ENCODE measurements around the gene SLC35E1.
"Not testable (repeated sequence)": the region's sequence is repeated elsewhere in the genome, so short reads cannot be mapped to it uniquely, and the experiment has no call there.

SLC35E1 gene

GRCh38 chr19:16581971-16582343 is 9.7 kb upstream of the SLC35E1 start:
- DNase-seq (ENCODE audit: low read depth) = no peak

GRCh38 chr19:16581145-16581970 is 9.1 kb upstream of the SLC35E1 start:
- no peak for DNase-seq (ENCODE audit: low read depth)

DNA sequence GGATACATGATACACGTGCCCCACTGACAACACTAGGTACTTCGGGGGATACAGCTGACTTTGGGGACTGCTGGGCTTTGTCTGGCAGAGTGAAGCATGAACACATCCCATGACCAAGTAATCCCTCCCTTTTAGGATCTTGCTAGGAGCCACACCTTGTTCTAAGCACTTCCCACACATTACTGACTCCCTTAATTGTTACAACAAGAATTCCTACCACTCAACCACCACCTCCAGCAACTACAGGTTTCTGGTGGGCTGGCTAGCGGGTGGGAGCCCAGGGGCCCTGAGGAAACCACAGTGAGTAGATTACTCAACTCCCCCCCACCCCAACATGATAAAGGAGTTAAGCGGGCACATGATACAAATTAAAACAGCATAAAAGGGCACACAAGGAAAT is 7.2 kb upstream of the SLC35E1 start:
- no peak for DNase-seq (ENCODE audit: low read depth)

- no peak for DNase-seq (ENCODE audit: low read depth)
These were observed 5.3 kb upstream of the SLC35E1 start for GRCh38 chr19:16577531-16577985.

GRCh38 chr19:16576690-16577530 is 4.7 kb upstream of the SLC35E1 start:
- DNase-seq (ENCODE audit: low read depth) = no peak

- DNase-seq (ENCODE audit: low read depth) = no peak
These were observed 3.9 kb upstream of the SLC35E1 start for GRCh38 chr19:16575861-16576689.

DNA sequence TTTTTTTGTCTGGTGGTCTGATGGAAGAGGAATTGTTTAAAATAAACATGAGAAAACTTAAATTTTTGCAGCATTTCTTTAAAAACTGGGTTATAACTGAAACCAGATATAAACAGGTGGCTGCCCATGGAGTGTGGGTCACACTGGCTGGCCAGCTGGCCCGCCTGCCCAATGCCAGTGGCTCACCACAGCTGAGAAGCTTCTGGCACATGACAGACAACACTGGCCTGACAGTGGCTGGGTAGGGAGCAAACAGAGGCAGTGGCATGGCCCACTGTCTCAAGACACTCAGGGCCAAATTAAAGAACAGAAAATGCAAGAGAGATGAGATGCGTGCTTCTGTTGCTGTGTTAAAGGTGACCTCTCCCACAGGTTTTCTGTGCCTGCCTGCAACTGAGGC is 3.1 kb upstream of the SLC35E1 start:
- no peak for DNase-seq (ENCODE audit: low read depth)

- no peak for DNase-seq (ENCODE audit: low read depth)
These were observed 1.7 kb upstream of the SLC35E1 start for GRCh38 chr19:16573925-16574324.

DNA sequence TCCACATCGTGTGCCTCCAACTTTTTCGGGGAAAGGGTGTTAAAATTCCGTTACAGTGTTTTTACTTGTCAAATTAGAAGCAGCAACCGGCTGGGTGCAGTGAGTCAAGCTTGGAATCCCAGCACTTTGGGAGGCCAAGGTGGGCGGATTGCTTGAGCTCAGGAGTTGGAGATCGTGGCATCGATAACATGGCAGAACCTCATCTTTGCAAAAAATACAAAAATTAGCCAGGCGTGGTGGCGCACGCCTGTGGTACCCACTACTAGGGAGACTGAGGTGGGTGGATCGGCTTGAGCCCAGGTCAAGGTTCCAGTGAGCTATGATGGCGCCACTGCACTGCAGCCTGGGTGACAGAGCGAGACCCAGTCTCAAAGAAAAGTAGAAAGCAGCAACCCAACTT is 1.1 kb upstream of the SLC35E1 start:
- no peak for DNase-seq (ENCODE audit: low read depth)

GRCh38 chr19:16571822-16572331 is 338 bp downstream of the SLC35E1 start:
- no peak for DNase-seq (ENCODE audit: low read depth)

- no peak for DNase-seq (ENCODE audit: low read depth)
These were observed 932 bp downstream of the SLC35E1 start for GRCh38 chr19:16571283-16571682.

- DNase-seq (ENCODE audit: low read depth) = no peak
These were observed 2.5 kb downstream of the SLC35E1 start for GRCh38 chr19:16569609-16570320.

- DNase-seq (ENCODE audit: low read depth) = no peak
These were observed 5.5 kb downstream of the SLC35E1 start for GRCh38 chr19:16566702-16567101.

- peak; percentile 57 for DNase-seq (ENCODE audit: low read depth)
These were observed 6.1 kb downstream of the SLC35E1 start for GRCh38 chr19:16566161-16566560.

- no peak for DNase-seq (ENCODE audit: low read depth)
These were observed 7.4 kb downstream of the SLC35E1 start for GRCh38 chr19:16564842-16565241.

DNA sequence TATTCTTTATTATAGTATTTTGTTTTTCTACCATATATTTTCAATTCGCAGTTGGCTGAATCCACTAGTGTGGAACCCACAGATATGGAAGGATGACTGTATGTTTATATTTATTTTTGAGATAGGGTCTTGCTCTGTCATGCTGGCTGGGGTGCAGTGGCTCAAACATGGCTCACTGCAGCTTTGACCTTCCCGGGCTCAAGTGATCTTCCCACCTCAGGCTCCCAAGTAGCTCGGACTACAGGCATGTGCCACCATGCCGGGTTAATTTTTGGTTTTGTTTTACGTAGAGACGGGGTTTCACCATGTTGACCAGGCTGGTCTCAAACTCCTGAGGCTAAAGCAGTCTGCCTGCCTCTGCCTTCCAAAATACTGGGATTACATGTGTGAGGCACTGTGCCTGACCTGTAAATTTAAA is 9.6 kb downstream of the SLC35E1 start:
- DNase-seq (ENCODE audit: low read depth) = no peak

DNA sequence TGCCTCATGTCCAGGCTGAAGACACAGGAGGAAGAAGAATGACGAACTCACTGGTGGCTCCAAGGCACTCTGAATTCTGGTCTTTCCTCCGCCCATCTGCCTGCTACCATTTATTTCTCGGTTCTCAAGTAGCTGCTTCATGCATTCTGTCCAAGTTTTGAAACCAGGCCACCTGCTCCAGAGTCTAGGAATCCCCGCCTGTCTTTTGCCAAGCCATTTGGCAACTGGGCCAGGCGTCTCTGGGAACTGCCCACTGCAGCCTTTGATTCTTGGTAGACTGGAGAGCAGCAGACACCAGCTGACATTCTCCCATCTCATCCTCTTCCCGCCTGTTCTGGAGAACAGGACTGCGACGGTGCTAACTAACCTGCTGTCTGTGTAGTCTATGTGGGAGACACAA is 10.8 kb downstream of the SLC35E1 start:
- DNase-seq (ENCODE audit: low read depth) = no peak

DNA sequence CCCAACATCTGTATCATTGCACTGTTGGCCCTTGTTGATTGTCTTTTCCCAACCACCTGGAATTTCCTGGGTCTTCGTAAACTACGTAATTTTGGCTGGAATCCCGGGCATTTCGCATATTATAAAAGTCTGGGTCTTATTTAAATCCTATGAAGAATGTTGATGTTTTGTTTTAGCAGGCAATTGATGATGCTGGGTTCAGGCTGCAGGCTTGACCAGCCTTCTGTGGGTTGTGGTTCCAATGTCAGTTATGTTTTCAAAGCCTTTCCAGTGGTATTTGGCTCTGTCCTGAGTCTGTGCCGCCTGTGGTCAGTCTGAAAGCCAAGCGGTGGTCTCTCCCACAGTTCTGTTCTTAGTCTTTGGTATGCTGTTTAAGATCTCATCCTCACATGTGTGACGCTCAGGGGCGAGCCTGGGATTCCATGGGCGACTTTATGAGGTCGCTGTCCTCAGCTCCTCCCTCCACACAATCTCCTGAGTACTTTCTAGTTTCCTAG is 12.4 kb downstream of the SLC35E1 start:
- DNase-seq (ENCODE audit: low read depth) = no peak

GRCh38 chr19:16554776-16555175 is 17.4 kb downstream of the SLC35E1 start:
- DNase-seq (ENCODE audit: low read depth) = no peak

DNA sequence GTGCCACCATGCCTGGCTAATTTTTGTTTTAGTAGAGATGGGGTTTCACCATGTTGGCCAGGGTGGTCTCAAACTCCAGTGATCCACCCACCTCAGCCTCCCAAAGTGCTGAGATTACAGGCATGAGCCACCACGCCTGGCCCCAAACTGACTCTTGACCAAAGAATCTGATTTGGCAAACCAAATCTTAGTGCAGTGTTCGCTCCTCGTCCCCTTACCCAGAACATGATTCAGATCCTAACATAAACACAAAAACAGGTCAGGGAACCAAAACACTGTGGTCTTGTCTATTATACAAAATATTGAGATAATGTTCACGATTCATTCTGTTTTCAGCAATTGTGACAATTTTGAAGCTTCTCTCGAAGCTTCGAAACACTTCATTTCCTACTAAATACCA is 20.3 kb downstream of the SLC35E1 start:
- DNase-seq (ENCODE audit: low read depth) = not testable (repeated sequence)

DNA sequence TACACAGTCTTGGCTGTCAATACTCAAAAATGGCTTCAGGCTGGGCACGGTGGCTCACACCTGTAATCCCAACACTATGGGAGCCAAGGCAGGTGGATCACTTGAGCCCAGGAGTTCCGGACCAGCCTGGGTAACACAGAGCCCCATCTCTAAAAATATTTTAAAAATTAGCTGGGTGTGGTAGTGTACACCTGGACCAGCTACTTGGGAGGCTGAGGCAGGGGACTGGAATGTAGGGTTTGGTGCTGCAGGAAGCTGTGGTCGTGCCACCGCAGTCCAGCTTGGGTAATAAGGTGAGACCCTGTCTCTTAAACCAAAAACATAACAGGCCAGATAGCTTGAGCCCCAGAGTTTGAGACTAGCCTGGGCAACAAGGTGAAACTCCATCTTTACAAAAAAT is 23.3 kb downstream of the SLC35E1 start:
- no peak for DNase-seq (ENCODE audit: low read depth)
